H1 (cell line): ENCODE results near the gene CALML5. TPM values are rescaled to one million over a fixed set of nuclear protein-coding genes. Genes with fewer than 3 reads are reported as not detected.

Source experiments
- POU5F1 ChIP-seq: IDR thresholded peaks from 2 replicates; pipeline ENCODE4 v1.6.1; 2011; ENCODE audit warnings: low read depth, mild to moderate bottlenecking, low read length, moderate library complexity
- SP1 ChIP-seq: IDR thresholded peaks from 2 replicates; pipeline ENCODE4 v1.6.1; 2011; ENCODE audit warnings: low read depth, low read length
- SP4 ChIP-seq: IDR thresholded peaks from 2 replicates; pipeline ENCODE4 v1.6.1; 2012; ENCODE audit warnings: low read length, inconsistent platforms
- polyA plus RNA-seq, 7 experiments: library from polyadenylated mRNA; depleted of rRNA in 3 of 7; stranded (reverse) in 5 of 7; unstranded in 2 of 7; fragments of >200 nt in 5 of 7; fragments of 200-250 nt in 2 of 7; gene quantifications; 1 replicate in 5 of 7; 2 replicates in 1 of 7; 4 replicates in 1 of 7; pipeline versions ENCODE4 v1.2.1 to v1.2.3, GENCODE V29; 2011 to 2013; ENCODE audit warnings: missing spikeins in 2 of 7, mixed read lengths in 2 of 7
- total RNA-seq: library from RNA; stranded (reverse); fragmentation: NEBNext Ultra II Directional; extraction: Animal tissue kit (Norgen Biotek cat#: 25700); gene quantifications from 2 replicates; pipeline ENCODE4 v1.2.1, GENCODE V29; 2021

The CALML5 gene
- total and polyA plus RNA-seq, 2 of the 8 experiments (the other 6 are each of a cell fraction or from before 2014, with no cell fraction given), result not detected

- TF ChIP-seq SP1 (no peak), SP4 (no peak), POU5F1 (no peak)
Measured at GRCh38 chr10:5517546-5517945, 18.2 kb upstream of the CALML5 start (continued).
